NCI-H1048 (cell line): Measurements from ENCODE around the gene CDKAL1.
"Not testable (repeated sequence)": the region's sequence is repeated elsewhere in the genome, so short reads cannot be mapped to it uniquely, and the experiment has no call there.

Experiments
- DNase-seq: peaks from one replicate; lab custom pipeline; 2025; lab: John Stamatoyannopoulos, UW

Gene CDKAL1

DNA sequence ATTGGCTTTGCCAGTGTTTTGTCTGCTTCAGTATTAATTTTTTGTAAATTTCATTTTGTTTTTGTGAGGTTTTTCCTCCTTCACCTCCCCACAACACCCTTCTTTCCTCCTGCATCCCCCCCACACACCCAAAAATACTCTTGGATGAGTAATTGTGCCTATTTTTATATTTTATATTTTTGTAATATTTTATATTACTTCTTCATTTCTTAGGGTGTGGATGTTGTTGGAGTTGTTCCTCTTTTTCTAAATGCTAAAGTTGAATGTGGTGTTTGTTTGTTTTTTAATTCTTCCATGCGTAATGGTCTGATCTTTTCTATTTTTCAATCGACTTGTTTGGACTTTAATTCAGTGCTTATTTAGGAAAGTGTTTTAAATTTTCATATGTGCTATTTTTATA, 638.8 kb downstream of the CDKAL1 start:
- DNase-seq, result no peak

DNA sequence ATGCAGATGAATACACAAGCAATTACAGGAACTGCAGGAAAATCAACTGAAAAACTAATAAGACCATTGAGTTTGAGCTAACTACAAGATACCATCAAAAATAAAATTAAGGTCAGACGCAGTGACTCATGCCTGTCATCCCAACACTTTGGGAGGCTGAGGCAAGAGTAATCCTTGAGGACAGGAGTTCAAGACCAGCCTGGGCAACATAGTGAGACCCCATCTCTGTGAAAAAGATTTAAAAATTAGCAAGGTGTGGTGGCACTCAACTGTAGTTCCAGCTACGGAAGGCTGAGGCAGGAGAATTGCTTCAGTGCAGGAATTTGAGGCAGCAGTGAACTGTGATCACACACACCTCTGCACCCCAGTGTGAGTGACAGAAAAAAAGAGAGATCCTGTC, 639.4 kb downstream of the CDKAL1 start:
- no peak for DNase-seq

DNA sequence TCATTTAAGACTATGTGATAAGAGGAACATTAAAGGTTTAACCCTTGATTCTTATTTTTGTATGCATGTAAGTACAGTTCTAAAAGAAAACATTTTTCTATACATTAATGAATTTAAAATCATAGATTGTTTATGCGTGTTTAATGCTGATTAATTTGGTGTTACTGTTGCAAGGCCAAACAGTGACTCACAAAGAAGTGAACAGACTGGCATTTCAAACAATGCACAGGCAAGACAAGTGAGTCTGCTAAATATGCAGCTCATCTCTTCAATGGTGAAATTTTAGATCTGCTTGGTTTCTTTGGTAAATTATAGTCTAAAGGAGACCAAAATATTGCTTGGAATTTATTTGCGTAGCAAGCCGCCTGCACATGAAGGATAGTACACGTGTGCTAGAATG, 641.9 kb downstream of the CDKAL1 start:
- no peak for DNase-seq

DNA sequence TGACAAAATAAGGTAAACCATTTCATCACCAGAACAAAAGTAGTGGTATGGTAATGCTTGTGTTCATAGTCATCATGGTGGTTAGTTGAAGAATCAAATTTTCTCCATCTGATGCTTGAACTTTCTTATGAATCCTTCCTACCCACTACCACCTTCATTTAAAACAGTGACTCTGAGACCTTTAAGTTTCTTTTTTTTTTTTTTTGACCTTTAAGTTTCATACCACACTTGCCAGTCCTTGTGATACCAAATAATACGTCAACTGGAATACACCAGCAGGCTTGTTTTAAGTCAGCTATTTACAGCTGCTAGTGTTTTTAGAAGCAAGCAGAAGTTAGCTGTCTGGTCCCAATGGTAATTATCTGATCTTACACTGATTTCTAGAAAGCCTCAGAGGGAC, 645.9 kb downstream of the CDKAL1 start:
- DNase-seq, result no peak

DNA sequence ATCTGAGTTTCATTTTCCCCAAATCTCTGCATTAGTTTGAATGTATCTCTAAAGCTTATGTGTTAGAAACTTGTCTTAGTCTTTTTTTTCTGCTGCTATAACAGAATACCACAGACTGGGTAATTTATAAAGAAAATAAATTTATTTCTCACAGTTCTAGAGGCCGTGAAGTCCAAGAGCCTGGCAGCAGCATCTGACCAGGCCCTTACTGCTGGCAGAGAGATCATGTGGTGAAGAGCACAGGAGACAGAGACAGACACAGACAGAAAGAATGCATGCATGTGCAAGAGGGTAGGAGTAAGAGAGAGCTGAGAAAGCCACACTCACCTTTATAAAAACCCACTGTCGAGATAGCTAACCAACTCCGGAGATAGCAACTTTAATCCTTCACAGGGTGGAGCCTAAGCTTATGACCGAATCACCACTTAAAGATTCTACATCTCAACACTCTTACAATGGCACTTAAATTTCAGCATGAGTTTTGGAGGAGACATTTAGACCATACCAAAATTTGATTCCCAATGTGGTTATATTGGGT, 646.6 kb downstream of the CDKAL1 start:
- DNase-seq, result no peak

DNA sequence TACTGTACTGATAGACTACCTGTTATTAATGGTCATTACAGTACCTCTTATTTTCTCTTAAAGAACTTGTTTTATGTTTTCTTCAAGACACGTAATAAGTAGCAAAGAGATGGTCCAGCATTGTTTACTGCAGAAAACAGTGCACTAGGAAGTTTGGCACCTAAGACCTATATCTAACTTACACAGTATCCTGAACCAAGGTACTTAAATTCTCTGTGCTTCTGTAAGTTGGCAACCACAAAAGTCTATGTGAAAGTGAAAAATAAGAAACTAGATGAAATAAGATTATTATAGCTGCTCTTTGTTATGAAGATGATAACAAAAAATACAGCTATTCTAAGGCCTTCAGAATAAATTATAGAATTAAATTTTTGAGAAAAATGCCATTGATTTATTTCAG, 647.6 kb downstream of the CDKAL1 start:
- no peak for DNase-seq

DNA sequence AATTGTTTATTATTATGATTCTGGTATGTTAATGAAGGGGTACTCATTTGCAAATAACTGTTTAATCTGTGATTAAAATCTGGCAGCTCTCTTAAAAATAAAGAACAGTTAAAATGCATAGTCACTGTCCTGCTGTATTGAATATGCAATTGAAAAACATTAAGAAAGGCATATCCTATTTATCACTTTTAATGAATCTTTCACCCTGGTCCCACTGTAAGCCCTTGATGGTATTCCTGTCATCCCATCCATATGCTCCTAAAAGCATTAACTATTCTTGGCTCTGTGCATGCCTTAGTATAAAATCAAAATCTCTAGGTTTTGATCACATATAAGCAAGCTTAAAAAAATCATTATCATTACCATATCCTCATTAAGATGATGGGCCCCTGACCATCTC, 648.3 kb downstream of the CDKAL1 start:
- no peak for DNase-seq

DNA sequence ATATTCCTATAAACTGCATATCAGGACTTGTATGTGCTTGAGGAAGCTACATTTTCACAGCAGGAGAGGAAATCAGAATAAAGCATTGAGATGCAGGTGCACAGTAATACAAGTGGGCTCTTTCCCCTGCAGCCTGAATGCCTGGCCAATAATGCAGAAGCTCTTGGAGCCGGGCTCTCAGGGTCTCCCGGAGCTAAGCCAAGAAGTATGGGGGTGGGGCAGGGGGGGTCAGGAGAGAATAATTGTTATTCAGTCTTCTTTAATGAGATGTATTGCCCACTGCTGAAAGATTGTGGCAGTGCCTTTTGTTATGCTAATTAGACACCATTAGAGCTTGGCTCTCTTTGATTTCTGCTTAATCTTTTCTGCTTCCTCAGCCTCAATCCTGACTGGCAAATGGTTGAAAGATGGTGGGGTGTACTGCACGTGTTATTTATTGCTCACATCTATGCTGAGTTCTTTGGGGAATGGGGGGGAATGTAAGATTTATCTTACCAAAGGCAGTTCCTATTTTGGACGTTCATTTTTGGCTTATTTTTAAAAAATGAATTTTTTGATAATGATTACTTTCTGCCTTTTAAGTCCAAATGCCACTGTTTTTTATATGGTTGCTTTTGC, 651.7 kb downstream of the CDKAL1 start:
- DNase-seq, result no peak

DNA sequence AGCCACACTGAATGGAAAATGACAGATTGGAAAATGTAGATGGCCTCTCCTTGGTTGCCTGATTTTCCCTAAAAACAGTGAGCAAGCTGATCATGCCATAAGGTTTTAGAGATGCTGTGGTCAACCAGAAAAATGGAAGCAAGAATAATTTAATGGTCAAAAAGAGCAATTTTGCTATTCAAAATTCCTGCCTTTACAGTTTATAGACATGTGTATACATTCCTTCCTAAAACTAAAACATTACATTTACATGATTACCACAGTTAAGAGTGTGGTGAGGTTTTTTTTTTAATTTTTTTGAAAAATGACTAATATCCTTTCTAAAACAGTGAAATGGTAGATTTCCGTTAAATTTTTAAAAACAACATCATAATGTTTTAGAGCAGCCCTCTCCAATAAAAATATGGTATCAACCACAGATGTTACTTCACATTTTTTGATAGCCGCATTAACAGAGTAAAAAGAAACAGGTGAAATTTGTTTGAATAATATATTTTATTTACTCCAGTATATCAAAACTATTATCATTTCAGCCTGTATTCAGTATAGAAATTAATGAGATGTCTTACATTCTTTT, 652.3 kb downstream of the CDKAL1 start:
- DNase-seq, result no peak

DNA sequence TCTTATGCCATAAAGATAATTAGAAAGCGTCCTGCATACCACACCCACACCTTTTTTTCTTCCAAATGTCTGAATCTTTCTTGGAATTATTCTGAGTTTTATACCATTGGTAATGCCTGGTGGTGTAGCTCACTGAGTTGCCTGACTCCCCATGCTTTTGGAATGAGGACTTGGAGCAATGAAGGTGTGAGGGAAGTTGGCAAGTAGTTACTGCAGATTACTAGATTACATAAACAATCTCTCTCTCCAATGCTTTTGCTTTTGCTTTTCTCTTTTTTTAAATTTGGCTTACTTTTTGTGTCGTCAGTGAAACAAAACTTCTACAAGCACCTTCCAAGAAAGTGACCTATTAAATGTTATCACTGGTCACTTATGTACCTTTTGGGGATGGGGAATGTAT, 653.2 kb downstream of the CDKAL1 start:
- no peak for DNase-seq

DNA sequence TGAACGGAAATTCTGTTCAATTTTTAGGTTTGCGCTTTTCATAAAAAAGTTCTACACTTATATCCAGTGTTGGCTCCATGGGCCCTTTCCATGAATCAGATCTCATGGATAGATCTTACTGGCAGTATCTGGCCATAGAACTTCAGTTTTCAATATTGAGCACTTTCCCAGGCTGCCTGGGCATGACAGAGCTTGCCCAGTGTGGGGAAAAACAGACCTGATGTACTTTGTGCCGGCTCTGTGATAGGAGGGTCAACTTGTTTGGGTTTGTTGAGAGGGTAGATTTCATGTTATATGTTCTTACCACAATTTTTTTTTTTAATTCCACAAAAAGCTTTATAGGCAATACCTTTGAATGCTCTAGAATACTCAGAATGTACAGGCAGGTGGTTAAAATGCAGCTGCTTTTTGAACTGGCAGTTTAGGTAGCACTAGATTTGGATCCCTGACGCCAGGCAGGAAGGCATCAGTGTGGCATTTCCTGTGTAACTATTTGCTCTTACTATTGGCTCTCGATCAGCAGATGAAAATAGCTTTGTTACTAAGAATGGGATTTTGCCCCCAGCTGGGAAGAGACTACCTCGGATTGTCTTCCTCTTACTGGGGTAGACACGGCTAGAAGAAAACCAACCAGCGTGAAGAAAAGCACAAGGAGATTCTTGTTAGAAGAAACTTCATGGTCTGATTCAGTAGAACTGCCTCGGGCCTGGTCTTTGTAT, 654.4 kb downstream of the CDKAL1 start:
- no peak for DNase-seq

DNA sequence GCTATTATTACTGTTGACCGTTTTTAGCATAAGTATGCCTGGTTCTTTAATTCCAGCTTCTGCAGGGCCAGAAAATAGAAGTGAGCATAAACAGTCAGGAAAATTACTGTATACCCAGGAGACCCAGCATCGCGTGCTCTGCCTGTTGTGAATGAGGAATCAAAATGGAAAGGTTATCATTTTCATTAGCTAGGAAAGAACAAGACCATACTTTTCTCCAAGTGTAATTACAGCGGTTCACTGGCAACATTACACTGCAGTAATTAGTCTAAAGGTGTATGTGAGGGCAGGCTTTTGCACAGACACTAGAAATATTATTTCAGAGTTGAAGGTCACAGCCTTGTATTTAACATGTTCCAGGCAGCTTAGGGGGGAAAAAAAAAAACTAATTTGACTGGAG, 655.5 kb downstream of the CDKAL1 start:
- DNase-seq, result no peak

DNA sequence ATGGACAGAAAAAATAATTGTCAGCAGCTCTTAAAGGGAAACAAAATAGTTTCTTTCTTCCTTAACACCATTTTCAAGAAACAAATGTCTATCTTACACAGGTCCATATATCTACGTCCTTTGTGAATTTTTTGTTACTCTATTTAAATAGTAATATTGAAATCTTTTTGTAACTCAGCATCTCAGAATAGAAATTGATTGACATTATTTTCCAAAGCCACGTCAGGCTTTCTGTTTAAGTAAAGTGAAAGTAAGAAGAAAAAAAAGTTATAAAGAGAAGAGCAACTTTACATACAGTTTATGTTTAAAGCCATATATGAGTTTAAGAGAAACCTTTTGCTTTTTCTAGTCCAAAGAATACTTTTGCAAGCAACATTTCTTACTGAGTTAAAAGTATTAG, 656.4 kb downstream of the CDKAL1 start:
- no peak for DNase-seq

DNA sequence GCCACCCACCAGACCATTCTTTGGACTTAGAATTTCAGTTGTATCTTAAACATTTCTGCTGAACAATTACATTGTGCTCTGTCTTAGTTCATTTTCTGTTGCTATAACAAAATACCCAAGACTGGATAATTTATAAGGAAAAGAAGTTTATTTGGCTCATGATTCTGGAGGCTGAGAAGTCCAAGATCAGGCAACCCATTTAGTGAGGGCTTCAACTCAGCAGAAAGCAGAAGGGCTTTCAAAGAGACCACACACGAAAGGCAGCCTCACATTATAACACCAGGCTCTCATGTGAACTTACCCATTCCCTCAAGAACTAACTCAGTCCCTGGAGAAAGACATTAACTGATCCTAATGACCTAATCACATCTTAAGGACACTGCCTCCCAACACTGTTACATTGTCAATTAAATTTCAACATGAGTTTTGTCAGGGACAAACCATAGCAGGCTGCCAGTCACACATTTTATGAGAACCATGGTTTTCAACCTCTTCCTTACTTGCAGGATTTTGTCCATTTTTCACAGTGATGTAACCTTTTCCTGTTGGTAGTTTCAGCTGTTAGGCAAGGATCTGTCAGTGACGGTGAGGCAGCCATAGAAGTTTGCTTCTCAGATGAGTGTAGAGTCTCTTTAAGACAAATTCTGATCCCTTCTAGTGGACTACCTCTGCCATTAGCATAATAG, 659.7 kb downstream of the CDKAL1 start:
- DNase-seq, result no peak

DNA sequence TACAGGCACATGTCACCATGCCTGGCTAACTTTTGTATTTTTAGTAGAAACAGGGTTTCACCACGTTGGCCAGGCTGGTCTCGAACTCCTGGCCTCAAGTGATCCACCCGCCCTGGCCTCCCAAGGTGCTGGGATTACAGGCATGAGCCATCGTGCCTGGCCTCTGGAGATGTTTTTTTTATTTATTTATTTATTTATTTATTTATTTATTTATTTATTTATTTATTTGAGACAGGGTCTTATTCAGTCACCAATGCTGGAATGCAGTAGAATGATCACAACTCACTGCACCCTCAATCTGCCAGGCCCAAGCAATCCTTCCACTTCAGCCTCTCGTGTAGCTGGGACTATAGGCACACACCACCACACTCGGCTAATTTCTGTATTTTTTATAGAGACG, 661.0 kb downstream of the CDKAL1 start:
- not testable (repeated sequence) for DNase-seq

DNA sequence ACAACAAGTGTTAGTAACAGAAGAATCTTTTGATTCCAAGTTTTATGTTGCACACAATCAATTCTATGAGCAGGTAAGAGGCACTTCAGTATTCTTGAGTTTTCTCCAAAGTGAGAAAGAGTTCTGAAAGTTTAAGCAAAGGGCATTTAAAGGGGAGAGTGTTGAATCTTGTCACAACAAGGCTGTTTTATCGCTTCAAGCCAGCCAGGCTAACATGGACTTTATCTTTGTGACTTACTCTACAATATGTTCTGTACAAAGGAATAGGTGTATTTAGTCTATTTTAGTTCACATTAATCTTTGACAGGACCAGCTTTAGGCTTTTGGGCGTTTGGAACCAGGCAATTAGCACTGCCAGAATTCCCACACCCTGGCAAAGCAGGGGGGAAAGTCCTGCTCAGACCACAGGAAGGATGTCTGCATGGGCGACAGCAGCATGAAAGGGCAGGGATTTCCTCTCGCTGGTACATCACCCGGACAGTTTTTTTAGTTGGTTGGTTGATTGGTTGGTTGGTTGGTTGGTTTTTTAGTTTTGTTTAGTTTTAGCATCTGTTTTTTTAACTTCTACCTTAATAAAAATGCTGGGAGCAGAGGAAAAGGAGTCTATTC, 663.9 kb downstream of the CDKAL1 start:
- DNase-seq, result no peak

DNA sequence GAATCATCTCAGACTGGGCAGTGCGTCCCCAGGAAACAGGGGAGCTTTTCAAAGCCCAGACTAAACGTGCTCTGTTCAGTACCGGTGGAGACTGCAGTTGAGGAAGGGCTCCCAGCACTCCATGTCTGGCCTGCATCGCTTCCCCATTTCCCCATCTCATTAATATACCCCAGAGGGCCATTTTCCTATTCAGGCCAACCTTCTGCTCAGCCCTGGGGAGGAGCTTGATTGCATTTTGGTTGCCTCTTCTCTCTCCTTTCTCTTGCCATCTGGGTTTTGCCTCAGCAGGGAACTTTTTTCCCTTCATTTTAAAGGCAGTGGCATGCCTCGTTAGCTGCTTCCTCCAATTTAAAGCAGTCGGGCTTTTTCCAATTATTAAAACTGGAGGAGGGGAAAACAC, 665.0 kb downstream of the CDKAL1 start:
- no peak for DNase-seq

DNA sequence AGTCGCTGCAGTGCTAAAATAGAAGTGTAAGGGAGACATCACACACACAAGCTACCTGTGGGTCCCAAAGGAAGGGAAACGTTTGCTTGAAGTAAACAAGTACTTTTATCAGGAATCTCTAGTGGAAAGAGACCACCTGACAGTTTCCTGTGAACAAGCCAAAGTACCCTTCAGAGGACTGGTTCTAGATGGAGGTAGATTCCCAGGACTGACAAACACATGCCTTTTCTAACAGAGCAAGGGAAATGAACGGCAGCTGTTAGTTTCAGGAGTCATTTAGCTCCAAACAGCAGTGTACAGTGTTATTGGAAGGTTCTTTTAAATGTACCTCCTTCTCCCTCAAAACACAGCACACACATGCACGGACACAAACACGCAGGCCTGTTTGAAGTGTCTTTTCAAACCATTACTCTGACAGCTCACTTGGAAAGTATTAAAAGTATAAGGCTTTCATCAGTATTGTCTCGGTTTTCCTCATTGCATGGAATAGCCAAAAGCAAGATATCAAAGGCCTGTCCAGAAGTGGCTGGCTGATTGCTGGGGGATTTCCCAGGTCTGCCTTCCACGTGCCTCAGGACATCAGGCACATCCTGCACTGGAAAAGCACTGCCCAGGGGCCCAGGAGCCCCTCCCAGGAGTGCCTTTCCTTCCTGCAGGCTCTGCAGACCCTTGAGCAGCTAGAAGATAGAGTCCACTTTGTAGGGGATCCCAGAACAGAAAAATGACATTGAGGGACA, 666.0 kb downstream of the CDKAL1 start:
- no peak for DNase-seq

DNA sequence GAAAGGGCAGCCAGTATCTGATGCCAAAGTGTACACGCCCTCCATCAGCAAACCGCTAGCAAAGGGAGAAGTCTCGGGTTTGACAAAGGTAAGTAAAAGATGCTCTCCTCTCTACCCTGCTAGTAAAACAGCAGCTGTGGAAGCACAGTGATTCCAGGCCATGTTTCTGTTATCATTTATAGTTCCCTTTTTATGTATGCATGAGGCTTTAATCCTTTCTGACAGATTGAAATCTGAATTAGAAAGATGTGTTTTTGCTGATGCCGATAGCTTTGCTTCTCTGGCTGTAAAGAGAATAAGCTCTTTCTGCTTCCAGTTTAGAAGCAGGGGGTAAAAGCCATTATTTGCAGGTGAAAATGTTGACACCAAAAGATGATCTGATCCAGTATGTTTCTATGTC, 666.9 kb downstream of the CDKAL1 start:
- DNase-seq, result no peak

DNA sequence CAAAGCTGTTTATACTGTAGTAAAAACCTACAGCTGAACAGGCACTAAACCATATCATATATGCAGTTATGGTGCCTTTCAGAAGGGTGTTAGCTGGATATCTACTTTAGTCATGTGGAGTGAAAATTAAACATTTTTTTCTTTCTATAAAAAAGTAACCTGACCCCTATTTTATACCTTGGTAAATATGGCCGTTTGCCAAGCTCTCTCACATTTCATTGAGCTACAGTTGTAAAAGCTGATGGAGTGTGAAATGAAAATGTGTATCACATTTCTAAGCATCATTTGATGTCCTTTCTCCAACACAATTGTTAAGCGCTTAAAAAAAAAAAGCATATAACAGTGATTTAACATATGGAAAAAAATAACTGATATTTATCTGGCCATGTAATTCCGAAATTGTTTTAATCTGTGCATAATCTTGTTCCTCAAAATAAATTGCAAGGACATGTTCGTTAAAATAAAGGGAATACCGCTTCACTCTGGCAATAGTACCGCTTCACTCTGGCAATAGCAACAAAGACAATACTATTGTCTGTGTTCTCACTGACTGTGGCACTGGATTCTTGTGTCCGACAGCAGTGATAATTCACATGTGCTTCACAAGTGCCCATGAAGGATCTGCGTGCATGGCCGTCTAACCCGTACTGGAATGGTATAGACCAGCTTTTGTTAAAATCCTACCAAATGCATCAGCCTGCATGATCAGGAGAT, 667.5 kb downstream of the CDKAL1 start:
- peak; percentile 68 for DNase-seq

DNA sequence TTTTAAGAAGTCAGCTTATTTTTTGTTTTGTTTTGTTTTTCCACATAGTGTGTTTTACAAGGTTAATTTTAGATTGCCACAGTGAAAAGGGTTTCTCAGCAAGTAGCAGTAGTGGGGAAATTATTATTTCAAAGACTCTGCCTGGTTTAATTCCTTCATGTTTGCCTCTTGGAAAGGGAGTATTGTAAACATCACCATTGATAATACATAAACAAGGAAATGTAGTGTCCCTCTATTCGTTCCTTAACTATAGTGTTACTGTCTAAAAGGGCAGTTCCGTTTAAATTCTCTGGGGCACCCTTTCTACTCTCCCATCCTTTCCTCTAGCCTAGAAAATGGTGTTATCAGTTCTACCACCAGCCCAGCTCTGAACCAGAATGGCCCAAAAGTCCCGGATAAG, 668.3 kb downstream of the CDKAL1 start:
- no peak for DNase-seq
